ENCODE results near the gene MYO9A.

- TF ChIP-seq, protein P1, sequence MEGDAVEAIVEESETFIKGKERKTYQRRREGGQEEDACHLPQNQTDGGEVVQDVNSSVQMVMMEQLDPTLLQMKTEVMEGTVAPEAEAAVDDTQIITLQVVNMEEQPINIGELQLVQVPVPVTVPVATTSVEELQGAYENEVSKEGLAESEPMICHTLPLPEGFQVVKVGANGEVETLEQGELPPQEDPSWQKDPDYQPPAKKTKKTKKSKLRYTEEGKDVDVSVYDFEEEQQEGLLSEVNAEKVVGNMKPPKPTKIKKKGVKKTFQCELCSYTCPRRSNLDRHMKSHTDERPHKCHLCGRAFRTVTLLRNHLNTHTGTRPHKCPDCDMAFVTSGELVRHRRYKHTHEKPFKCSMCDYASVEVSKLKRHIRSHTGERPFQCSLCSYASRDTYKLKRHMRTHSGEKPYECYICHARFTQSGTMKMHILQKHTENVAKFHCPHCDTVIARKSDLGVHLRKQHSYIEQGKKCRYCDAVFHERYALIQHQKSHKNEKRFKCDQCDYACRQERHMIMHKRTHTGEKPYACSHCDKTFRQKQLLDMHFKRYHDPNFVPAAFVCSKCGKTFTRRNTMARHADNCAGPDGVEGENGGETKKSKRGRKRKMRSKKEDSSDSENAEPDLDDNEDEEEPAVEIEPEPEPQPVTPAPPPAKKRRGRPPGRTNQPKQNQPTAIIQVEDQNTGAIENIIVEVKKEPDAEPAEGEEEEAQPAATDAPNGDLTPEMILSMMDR (IDR thresholded peaks at IDR 0.05; ENCODE audit: insufficient read depth, low read length): no peak
- no peak for TF ChIP-seq REST (IDR thresholded peaks at IDR 0.05; ENCODE audit: insufficient replicate concordance, low read depth)
Observed at GRCh38 chr15:71893691-71894090, 224.3 kb downstream of the MYO9A start.
